ENCODE results near the gene HDAC4. TPM values are rescaled to one million over a fixed set of nuclear protein-coding genes. Genes with fewer than 3 reads are reported as not detected.
"Not testable (repeated sequence)": the region's sequence is repeated elsewhere in the genome, so short reads cannot be mapped to it uniquely, and the experiment has no call there.

Gene HDAC4
- total RNA-seq, 1 donor from 2014 or later: 44.7 TPM

GRCh38 chr2:239181074-239181902 lies 219.5 kb downstream of the HDAC4 start:
- Mint-ChIP-seq H3K27ac (no peak overlapping the region), H3K27me3 (no peaks in the 10 kb centered on the region), H3K9me3 (peaks cover 8% of the 10 kb centered on the region), H3K4me3 (no peak overlapping the region), H3K4me1 (peaks cover 1% of the 10 kb centered on the region), H3K36me3 (ENCODE audit: low read depth) (peaks cover 57% of the 10 kb centered on the region)
- intact Hi-C loops (cut with micrococcal nuclease): no loop called here
- no peak for DNase-seq

GRCh38 chr2:239180526-239181073 lies 220.2 kb downstream of the HDAC4 start:
- H3K27ac Mint-ChIP-seq: no peak overlapping the region
- H3K9me3 Mint-ChIP-seq: peaks cover 8% of the 10 kb centered on the region
- peaks cover 60% of the 10 kb centered on the region for H3K36me3 Mint-ChIP-seq (ENCODE audit: low read depth)
- intact Hi-C loops (cut with micrococcal nuclease): no loop called here
- no peak for DNase-seq
- no peak overlapping the region for H3K4me3 Mint-ChIP-seq
- peaks cover 1% of the 10 kb centered on the region for H3K4me1 Mint-ChIP-seq
- no peaks in the 10 kb centered on the region for H3K27me3 Mint-ChIP-seq

GRCh38 chr2:239179851-239180371 lies 220.9 kb downstream of the HDAC4 start:
- Mint-ChIP-seq H3K4me1 (peaks cover 1% of the 10 kb centered on the region), H3K4me3 (no peak overlapping the region), H3K36me3 (ENCODE audit: low read depth) (peaks cover 65% of the 10 kb centered on the region), H3K9me3 (peaks cover 8% of the 10 kb centered on the region), H3K27me3 (no peaks in the 10 kb centered on the region), H3K27ac (no peak overlapping the region)
- DNase-seq: no peak
- intact Hi-C loops (cut with micrococcal nuclease): no loop called here

- Mint-ChIP-seq H3K9me3 (peaks cover 18% of the 10 kb centered on the region), H3K27ac (no peak overlapping the region), H3K36me3 (ENCODE audit: low read depth) (peaks cover 74% of the 10 kb centered on the region), H3K27me3 (no peaks in the 10 kb centered on the region), H3K4me3 (no peak overlapping the region), H3K4me1 (peaks cover 1% of the 10 kb centered on the region)
- no peak for DNase-seq
- intact Hi-C loops (cut with micrococcal nuclease): no loop called here
These were observed 221.9 kb downstream of the HDAC4 start for GRCh38 chr2:239178954-239179353.

GRCh38 chr2:239178484-239178883 lies 222.3 kb downstream of the HDAC4 start:
- Mint-ChIP-seq H3K9me3 (peaks cover 20% of the 10 kb centered on the region), H3K4me3 (no peak overlapping the region), H3K36me3 (ENCODE audit: low read depth) (peaks cover 76% of the 10 kb centered on the region), H3K4me1 (peaks cover 2% of the 10 kb centered on the region), H3K27ac (no peak overlapping the region), H3K27me3 (no peaks in the 10 kb centered on the region)
- no peak for DNase-seq
- intact Hi-C loops (cut with micrococcal nuclease): no loop called here

GRCh38 chr2:239177908-239178307 lies 222.9 kb downstream of the HDAC4 start:
- no peak for DNase-seq
- Mint-ChIP-seq H3K9me3 (peaks cover 26% of the 10 kb centered on the region), H3K4me1 (peaks cover 4% of the 10 kb centered on the region), H3K4me3 (no peak overlapping the region), H3K27ac (no peak overlapping the region), H3K27me3 (no peaks in the 10 kb centered on the region), H3K36me3 (ENCODE audit: low read depth) (peaks cover 77% of the 10 kb centered on the region)
- intact Hi-C loops (cut with micrococcal nuclease): no loop called here

- H3K27ac Mint-ChIP-seq: no peak overlapping the region
- H3K4me1 Mint-ChIP-seq: peaks cover 4% of the 10 kb centered on the region
- H3K9me3 Mint-ChIP-seq: peaks cover 30% of the 10 kb centered on the region
- intact Hi-C loops (cut with micrococcal nuclease): no loop called here
- peaks cover 82% of the 10 kb centered on the region for H3K36me3 Mint-ChIP-seq (ENCODE audit: low read depth)
- no peak for DNase-seq
- H3K4me3 Mint-ChIP-seq: no peak overlapping the region
- no peaks in the 10 kb centered on the region for H3K27me3 Mint-ChIP-seq
These were observed 223.5 kb downstream of the HDAC4 start for GRCh38 chr2:239177325-239177724.

- Mint-ChIP-seq H3K9me3 (peaks cover 35% of the 10 kb centered on the region), H3K36me3 (ENCODE audit: low read depth) (peaks cover 84% of the 10 kb centered on the region)
- H3K27ac Mint-ChIP-seq; H3K4me3 Mint-ChIP-seq; H3K27me3 Mint-ChIP-seq; intact Hi-C loops (cut with micrococcal nuclease); H3K4me1 Mint-ChIP-seq; DNase-seq: not testable (repeated sequence)
These were observed 224.5 kb downstream of the HDAC4 start for GRCh38 chr2:239176138-239176803.

GRCh38 chr2:239175181-239175580 lies 225.6 kb downstream of the HDAC4 start:
- intact Hi-C loops (cut with micrococcal nuclease): no loop called here
- Mint-ChIP-seq H3K4me1 (peaks cover 4% of the 10 kb centered on the region), H3K36me3 (ENCODE audit: low read depth) (peaks cover 88% of the 10 kb centered on the region), H3K4me3 (no peak overlapping the region), H3K27ac (no peak overlapping the region), H3K27me3 (no peaks in the 10 kb centered on the region), H3K9me3 (peaks cover 40% of the 10 kb centered on the region)
- DNase-seq: no peak

GRCh38 chr2:239173301-239173700 lies 227.5 kb downstream of the HDAC4 start:
- intact Hi-C loops (cut with micrococcal nuclease): no loop called here
- Mint-ChIP-seq H3K27me3 (no peaks in the 10 kb centered on the region), H3K4me3 (no peak overlapping the region), H3K36me3 (ENCODE audit: low read depth) (peaks cover 77% of the 10 kb centered on the region), H3K27ac (no peak overlapping the region), H3K9me3 (peaks cover 40% of the 10 kb centered on the region), H3K4me1 (peaks cover 4% of the 10 kb centered on the region)
- no peak for DNase-seq

GRCh38 chr2:239171643-239172042 lies 229.2 kb downstream of the HDAC4 start:
- Mint-ChIP-seq H3K27ac (no peak overlapping the region), H3K36me3 (ENCODE audit: low read depth) (peaks cover 64% of the 10 kb centered on the region), H3K27me3 (no peaks in the 10 kb centered on the region), H3K4me3 (no peak overlapping the region), H3K9me3 (peaks cover 36% of the 10 kb centered on the region), H3K4me1 (peaks cover 4% of the 10 kb centered on the region)
- intact Hi-C loops (cut with micrococcal nuclease): no loop called here
- DNase-seq: no peak

GRCh38 chr2:239169311-239170048 lies 231.3 kb downstream of the HDAC4 start:
- intact Hi-C loops (cut with micrococcal nuclease): no loop called here
- peaks cover 28% of the 10 kb centered on the region for H3K9me3 Mint-ChIP-seq
- DNase-seq: no peak
- no peak overlapping the region for H3K4me3 Mint-ChIP-seq
- peaks cover 55% of the 10 kb centered on the region for H3K36me3 Mint-ChIP-seq (ENCODE audit: low read depth)
- no peaks in the 10 kb centered on the region for H3K27me3 Mint-ChIP-seq
- H3K27ac Mint-ChIP-seq: no peak overlapping the region
- H3K4me1 Mint-ChIP-seq: peaks cover 13% of the 10 kb centered on the region

GRCh38 chr2:239168575-239168974 lies 232.2 kb downstream of the HDAC4 start:
- peaks cover 15% of the 10 kb centered on the region for H3K4me1 Mint-ChIP-seq
- peaks cover 21% of the 10 kb centered on the region for H3K9me3 Mint-ChIP-seq
- DNase-seq: no peak
- peaks cover 55% of the 10 kb centered on the region for H3K36me3 Mint-ChIP-seq (ENCODE audit: low read depth)
- intact Hi-C loops (cut with micrococcal nuclease): no loop called here
- H3K27ac Mint-ChIP-seq: no peak overlapping the region
- no peak overlapping the region for H3K4me3 Mint-ChIP-seq
- no peaks in the 10 kb centered on the region for H3K27me3 Mint-ChIP-seq
